GM12874 (cell line): ENCODE results near the gene ASPDH.

Source experiments
- CTCF ChIP-seq: IDR thresholded peaks from 2 replicates; pipeline ENCODE4 v1.5.1; 2011; ENCODE audit warnings: low read depth, mild to moderate bottlenecking, control low read depth, low read length, moderate library complexity; ENCODE audit not compliant: insufficient read depth

ASPDH gene

GRCh38 chr19:50513746-50514345, at the start of gene ASPDH:
Gene ASPDH, minus strand, starts transcription at chr19:50513913. Its CDS starts 90 bp downstream, at chr19:50513823.
- TF ChIP-seq CTCF: no peak

GRCh38 chr19:50562996-50563395, 49.3 kb upstream of the ASPDH start:
- TF ChIP-seq CTCF: no peak

GRCh38 chr19:50562329-50562728, 48.6 kb upstream of the ASPDH start:
- no peak for TF ChIP-seq CTCF

- TF ChIP-seq CTCF: no peak
These were observed 45.9 kb upstream of the ASPDH start for GRCh38 chr19:50559636-50560035.

GRCh38 chr19:50558449-50558848, 44.7 kb upstream of the ASPDH start:
- no peak for TF ChIP-seq CTCF

- TF ChIP-seq CTCF: no peak
These were observed 44.3 kb upstream of the ASPDH start for GRCh38 chr19:50558039-50558438.

GRCh38 chr19:50557009-50557613, 43.4 kb upstream of the ASPDH start:
- TF ChIP-seq CTCF: no peak
